Measurements from ENCODE around the gene AKAP10. TPM values are rescaled to one million over a fixed set of nuclear protein-coding genes. Genes with fewer than 3 reads are reported as not detected.

AKAP10 gene
- total and polyA plus RNA-seq, 10 of the 15 experiments (the other 5 are each of a cell fraction or from before 2014, with no cell fraction given): 4.3 to 23.7 (median 14.7) TPM

DNA sequence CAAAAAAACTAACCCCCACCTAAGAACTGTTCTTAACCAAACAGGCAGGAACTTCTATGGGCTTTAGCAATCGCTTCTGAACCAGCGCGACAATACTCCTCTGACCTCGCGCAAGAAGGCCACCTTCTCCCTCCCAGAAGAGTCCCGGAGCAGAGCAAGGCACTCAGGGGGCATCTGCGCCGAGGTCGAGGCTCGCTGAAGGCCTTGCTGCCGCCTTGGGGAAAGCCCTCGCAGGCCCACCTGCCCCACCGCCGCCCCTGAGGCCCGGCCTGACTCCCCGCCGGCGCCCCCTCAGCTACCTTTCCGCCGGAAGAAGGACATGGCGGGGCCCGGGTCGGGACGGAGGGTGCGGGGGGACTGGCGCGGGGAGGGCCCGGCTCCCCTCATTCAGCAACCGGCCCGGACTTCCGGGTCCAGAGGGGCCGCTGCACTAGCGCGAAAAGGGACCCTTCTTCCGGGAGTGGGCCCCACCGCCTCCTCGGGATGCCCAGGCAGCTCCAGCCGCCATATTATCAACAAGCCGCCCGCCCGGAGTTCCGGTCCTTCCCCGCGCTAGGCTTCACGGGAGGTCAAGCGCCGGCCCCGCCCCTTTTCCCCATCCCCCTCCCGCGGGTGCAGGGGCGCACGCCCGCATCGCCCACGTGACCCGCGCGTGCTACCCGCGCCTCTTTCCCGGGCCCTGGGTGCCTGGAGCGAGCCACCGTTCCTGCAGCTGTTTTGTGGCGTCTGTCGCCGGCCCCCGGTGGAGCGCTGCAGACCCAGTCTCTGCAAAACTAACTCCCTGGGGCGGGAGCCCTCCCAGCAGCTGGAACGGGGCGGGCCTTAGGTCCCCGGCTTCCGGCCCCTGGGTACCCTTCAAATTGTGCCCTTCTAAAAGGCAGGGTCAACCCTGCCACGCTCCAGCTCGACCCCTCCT lies at the start of gene AKAP10 (continued):
- TF ChIP-seq BMI1 (IDR thresholded peaks at IDR 0.05; ENCODE audit: borderline replicate concordance) (no peak), STAT1 (conservative IDR thresholded peaks at IDR 0.05) (no peak), RUNX3 (IDR thresholded peaks at IDR 0.05; ENCODE audit: low read length) (peak; percentile 35), BRCA1 (IDR thresholded peaks at IDR 0.05; ENCODE audit: low read depth, low read length) (no peak), MTA3 (IDR thresholded peaks at IDR 0.05; ENCODE audit: borderline replicate concordance, low read length) (no peak), MYB (IDR thresholded peaks at IDR 0.05; ENCODE audit: borderline replicate concordance, low read depth, low read length) (no peak)
- TF ChIP-seq, protein P1, sequence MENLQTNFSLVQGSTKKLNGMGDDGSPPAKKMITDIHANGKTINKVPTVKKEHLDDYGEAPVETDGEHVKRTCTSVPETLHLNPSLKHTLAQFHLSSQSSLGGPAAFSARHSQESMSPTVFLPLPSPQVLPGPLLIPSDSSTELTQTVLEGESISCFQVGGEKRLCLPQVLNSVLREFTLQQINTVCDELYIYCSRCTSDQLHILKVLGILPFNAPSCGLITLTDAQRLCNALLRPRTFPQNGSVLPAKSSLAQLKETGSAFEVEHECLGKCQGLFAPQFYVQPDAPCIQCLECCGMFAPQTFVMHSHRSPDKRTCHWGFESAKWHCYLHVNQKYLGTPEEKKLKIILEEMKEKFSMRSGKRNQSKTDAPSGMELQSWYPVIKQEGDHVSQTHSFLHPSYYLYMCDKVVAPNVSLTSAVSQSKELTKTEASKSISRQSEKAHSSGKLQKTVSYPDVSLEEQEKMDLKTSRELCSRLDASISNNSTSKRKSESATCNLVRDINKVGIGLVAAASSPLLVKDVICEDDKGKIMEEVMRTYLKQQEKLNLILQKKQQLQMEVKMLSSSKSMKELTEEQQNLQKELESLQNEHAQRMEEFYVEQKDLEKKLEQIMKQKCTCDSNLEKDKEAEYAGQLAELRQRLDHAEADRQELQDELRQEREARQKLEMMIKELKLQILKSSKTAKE (IDR thresholded peaks at IDR 0.05; ENCODE audit: low read depth, poor library complexity, severe bottlenecking): no peak
- TF ChIP-seq, protein P2, sequence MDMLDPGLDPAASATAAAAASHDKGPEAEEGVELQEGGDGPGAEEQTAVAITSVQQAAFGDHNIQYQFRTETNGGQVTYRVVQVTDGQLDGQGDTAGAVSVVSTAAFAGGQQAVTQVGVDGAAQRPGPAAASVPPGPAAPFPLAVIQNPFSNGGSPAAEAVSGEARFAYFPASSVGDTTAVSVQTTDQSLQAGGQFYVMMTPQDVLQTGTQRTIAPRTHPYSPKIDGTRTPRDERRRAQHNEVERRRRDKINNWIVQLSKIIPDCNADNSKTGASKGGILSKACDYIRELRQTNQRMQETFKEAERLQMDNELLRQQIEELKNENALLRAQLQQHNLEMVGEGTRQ (IDR thresholded peaks at IDR 0.05; ENCODE audit: borderline replicate concordance, low read depth, low read length): peak; percentile 85
- TF ChIP-seq, protein P3, sequence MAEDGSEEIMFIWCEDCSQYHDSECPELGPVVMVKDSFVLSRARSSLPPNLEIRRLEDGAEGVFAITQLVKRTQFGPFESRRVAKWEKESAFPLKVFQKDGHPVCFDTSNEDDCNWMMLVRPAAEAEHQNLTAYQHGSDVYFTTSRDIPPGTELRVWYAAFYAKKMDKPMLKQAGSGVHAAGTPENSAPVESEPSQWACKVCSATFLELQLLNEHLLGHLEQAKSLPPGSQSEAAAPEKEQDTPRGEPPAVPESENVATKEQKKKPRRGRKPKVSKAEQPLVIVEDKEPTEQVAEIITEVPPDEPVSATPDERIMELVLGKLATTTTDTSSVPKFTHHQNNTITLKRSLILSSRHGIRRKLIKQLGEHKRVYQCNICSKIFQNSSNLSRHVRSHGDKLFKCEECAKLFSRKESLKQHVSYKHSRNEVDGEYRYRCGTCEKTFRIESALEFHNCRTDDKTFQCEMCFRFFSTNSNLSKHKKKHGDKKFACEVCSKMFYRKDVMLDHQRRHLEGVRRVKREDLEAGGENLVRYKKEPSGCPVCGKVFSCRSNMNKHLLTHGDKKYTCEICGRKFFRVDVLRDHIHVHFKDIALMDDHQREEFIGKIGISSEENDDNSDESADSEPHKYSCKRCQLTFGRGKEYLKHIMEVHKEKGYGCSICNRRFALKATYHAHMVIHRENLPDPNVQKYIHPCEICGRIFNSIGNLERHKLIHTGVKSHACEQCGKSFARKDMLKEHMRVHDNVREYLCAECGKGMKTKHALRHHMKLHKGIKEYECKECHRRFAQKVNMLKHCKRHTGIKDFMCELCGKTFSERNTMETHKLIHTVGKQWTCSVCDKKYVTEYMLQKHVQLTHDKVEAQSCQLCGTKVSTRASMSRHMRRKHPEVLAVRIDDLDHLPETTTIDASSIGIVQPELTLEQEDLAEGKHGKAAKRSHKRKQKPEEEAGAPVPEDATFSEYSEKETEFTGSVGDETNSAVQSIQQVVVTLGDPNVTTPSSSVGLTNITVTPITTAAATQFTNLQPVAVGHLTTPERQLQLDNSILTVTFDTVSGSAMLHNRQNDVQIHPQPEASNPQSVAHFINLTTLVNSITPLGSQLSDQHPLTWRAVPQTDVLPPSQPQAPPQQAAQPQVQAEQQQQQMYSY (CRISPR knock-in tag; IDR thresholded peaks at IDR 0.05): no peak
